HepG2 (cell line): ENCODE results near the gene PPM1H. TPM values are rescaled to one million over a fixed set of nuclear protein-coding genes. Genes with fewer than 3 reads are reported as not detected.

ENCODE experiments used
- AGO1 ChIP-seq: fragments of 200-400 bp; formaldehyde crosslinking; IDR thresholded peaks from 2 replicates; pipeline ENCODE4 v1.6.1; 2017; ENCODE audit warnings: mild to moderate bottlenecking, low read depth, low read length, moderate library complexity; ENCODE audit not compliant: poor library complexity, severe bottlenecking
- ARID2 ChIP-seq: sonication (generic); formaldehyde crosslinking; IDR thresholded peaks from 2 replicates; pipeline ENCODE4 v1.8.1; 2022; ENCODE audit warnings: mild to moderate bottlenecking, missing genetic modification reagents, borderline replicate concordance
- ERF ChIP-seq: IDR thresholded peaks from 2 replicates; pipeline ENCODE4 v1.6.1; 2018; ENCODE audit warnings: missing biosample characterization, missing genetic modification reagents
- HES4 ChIP-seq: sonication (generic); formaldehyde crosslinking; IDR thresholded peaks from 2 replicates; pipeline ENCODE4 v1.9.0; 2021; ENCODE audit warnings: mild to moderate bottlenecking, missing genetic modification reagents, borderline replicate concordance
- HMG20A ChIP-seq: IDR thresholded peaks from 2 replicates; pipeline ENCODE4 v1.6.1; 2016; ENCODE audit warnings: borderline replicate concordance
- KDM6A ChIP-seq: IDR thresholded peaks from 2 replicates; pipeline ENCODE4 v1.6.1; 2016; ENCODE audit warnings: low read depth
- MBNL3 ChIP-seq: fragments of 250-450 bp; sonication (Bioruptor Pico); conservative IDR thresholded peaks from 2 replicates; pipeline ENCODE4 v1.8.0; 2022; ENCODE audit warnings: mild to moderate bottlenecking, inconsistent platforms
- NR2F1 ChIP-seq, 2 experiments: fragments of 450-650 bp in 1 of 2; formaldehyde crosslinking in 1 of 2; IDR thresholded peaks; 2 replicates each; pipeline versions ENCODE4 v1.5.0 to v1.6.1; 2016 to 2020; ENCODE audit warnings: mild to moderate bottlenecking in 1 of 2, missing compliant biosample characterization in 1 of 2, missing genetic modification reagents in 1 of 2, moderate library complexity in 1 of 2
- RXRA ChIP-seq: sonication (generic); formaldehyde crosslinking; IDR thresholded peaks from 2 replicates; pipeline ENCODE4 v1.5.1; 2020; ENCODE audit warnings: missing genetic modification reagents
- SIX1 ChIP-seq: sonication (generic); formaldehyde crosslinking; IDR thresholded peaks from 2 replicates; pipeline ENCODE4 v1.4.0; 2020; ENCODE audit warnings: missing genetic modification reagents, borderline replicate concordance
- TFDP1 ChIP-seq: IDR thresholded peaks from 2 replicates; pipeline ENCODE4 v1.6.1; 2016; ENCODE audit warnings: missing compliant biosample characterization, missing genetic modification reagents, borderline replicate concordance
- ZEB1 ChIP-seq: IDR thresholded peaks from 2 replicates; pipeline ENCODE4 v1.6.1; 2012; ENCODE audit warnings: mild to moderate bottlenecking, low read depth, inconsistent platforms; ENCODE audit not compliant: insufficient replicate concordance
- ZKSCAN8 ChIP-seq: IDR thresholded peaks from 2 replicates; pipeline ENCODE4 v1.6.1; 2016; ENCODE audit warnings: borderline replicate concordance, missing genetic modification reagents, missing compliant biosample characterization
- ZNF180 ChIP-seq: sonication (generic); formaldehyde crosslinking; IDR thresholded peaks from 2 replicates; pipeline ENCODE4 v1.4.0; 2020; ENCODE audit warnings: low read depth, missing genetic modification reagents, borderline replicate concordance
- ZNF207 ChIP-seq: fragments of 450-650 bp; IDR thresholded peaks from 2 replicates; pipeline ENCODE4 v1.6.1; 2016; ENCODE audit warnings: antibody characterized with exemption, borderline replicate concordance
- ZNF225 ChIP-seq: sonication (generic); formaldehyde crosslinking; IDR thresholded peaks from 2 replicates; pipeline ENCODE4 v1.4.0; 2020; ENCODE audit warnings: mild to moderate bottlenecking, missing genetic modification reagents
- ZNF253 ChIP-seq: sonication (generic); formaldehyde crosslinking; IDR thresholded peaks from 2 replicates; pipeline ENCODE4 v1.8.0; 2022; ENCODE audit warnings: mild to moderate bottlenecking, missing genetic modification reagents, borderline replicate concordance
- ZNF317 ChIP-seq: sonication (generic); formaldehyde crosslinking; IDR thresholded peaks from 2 replicates; pipeline ENCODE4 v1.5.0; 2020; ENCODE audit warnings: mild to moderate bottlenecking, missing genetic modification reagents
- ZNF550 ChIP-seq: sonication (generic); formaldehyde crosslinking; IDR thresholded peaks from 2 replicates; pipeline ENCODE4 v1.4.0; 2020; ENCODE audit warnings: mild to moderate bottlenecking, missing genetic modification reagents, borderline replicate concordance
- ZNF605 ChIP-seq: sonication (generic); formaldehyde crosslinking; IDR thresholded peaks from 2 replicates; pipeline ENCODE4 v1.8.0; 2022; ENCODE audit warnings: mild to moderate bottlenecking, missing genetic modification reagents
- polyA plus RNA-seq, 8 experiments: library from polyadenylated mRNA; depleted of rRNA in 3 of 8; stranded (reverse) in 7 of 8; unstranded in 1 of 8; fragments of >200 nt; fragmentation: Illumina TruSeq in 4 of 8; extraction: Trizol in 4 of 8; gene quantifications; 2 replicates each; pipeline versions ENCODE4 v1.2.1 to v1.2.3, GENCODE V29; 2011 to 2016; ENCODE audit warnings: low read depth in 4 of 8, missing spikeins in 1 of 8, mixed read lengths in 1 of 8; ENCODE audit not compliant: insufficient read depth in 1 of 8
- total RNA-seq, 5 experiments: library from RNA; depleted of rRNA; stranded (reverse); fragments of >200 nt; fragmentation: Illumina TruSeq; extraction: Trizol; gene quantifications; 2 replicates each; pipeline ENCODE4 v1.2.3, GENCODE V29; 2016; ENCODE audit warnings: low read depth in 1 of 5
- TF ChIP-seq, protein P1 (sequence below): sonication (generic); formaldehyde crosslinking; conservative IDR thresholded peaks from 2 replicates; pipeline ENCODE4 v1.4.0; 2020; ENCODE audit warnings: missing genetic modification reagents
- TF ChIP-seq, protein P2 (sequence below): IDR thresholded peaks from 2 replicates; pipeline ENCODE4 v1.6.1; 2018; ENCODE audit warnings: missing genetic modification reagents, mild to moderate bottlenecking, missing compliant biosample characterization
- TF ChIP-seq, protein P3 (sequence below), 2 experiments: sonication (generic) in 1 of 2; formaldehyde crosslinking in 1 of 2; IDR thresholded peaks; 2 replicates each; pipeline versions ENCODE4 v1.4.0 to v1.6.1; 2018 to 2020; ENCODE audit warnings: missing genetic modification reagents in 2 of 2, borderline replicate concordance in 1 of 2, low read depth in 1 of 2, mild to moderate bottlenecking in 1 of 2, missing biosample characterization in 1 of 2

Gene PPM1H
- total and polyA plus RNA-seq, 2 of the 13 experiments (the other 11 are each of a cell fraction or from before 2014, with no cell fraction given) = 29.1 to 38.1 TPM

GRCh38 chr12:62899568-62900390, 35.2 kb downstream of the PPM1H start (continued):
- TF ChIP-seq NR2F1 (CRISPR knock-in tag; IDR thresholded peaks at IDR 0.05) = no peak
- no peak for TF ChIP-seq MBNL3 (CRISPR knock-in tag)
- TF ChIP-seq ZKSCAN8 = no peak
- TF ChIP-seq ZNF550 (CRISPR knock-in tag) = no peak
- TF ChIP-seq TFDP1 (CRISPR knock-in tag) = no peak
- TF ChIP-seq ZNF207 = no peak
- TF ChIP-seq AGO1 = no peak
- TF ChIP-seq ZEB1 = no peak
- peak; percentile 34; the same call in 1 of the 2 replicates for TF ChIP-seq SIX1
- no peak for TF ChIP-seq ZNF253 (CRISPR knock-in tag)
- TF ChIP-seq, protein P1, sequence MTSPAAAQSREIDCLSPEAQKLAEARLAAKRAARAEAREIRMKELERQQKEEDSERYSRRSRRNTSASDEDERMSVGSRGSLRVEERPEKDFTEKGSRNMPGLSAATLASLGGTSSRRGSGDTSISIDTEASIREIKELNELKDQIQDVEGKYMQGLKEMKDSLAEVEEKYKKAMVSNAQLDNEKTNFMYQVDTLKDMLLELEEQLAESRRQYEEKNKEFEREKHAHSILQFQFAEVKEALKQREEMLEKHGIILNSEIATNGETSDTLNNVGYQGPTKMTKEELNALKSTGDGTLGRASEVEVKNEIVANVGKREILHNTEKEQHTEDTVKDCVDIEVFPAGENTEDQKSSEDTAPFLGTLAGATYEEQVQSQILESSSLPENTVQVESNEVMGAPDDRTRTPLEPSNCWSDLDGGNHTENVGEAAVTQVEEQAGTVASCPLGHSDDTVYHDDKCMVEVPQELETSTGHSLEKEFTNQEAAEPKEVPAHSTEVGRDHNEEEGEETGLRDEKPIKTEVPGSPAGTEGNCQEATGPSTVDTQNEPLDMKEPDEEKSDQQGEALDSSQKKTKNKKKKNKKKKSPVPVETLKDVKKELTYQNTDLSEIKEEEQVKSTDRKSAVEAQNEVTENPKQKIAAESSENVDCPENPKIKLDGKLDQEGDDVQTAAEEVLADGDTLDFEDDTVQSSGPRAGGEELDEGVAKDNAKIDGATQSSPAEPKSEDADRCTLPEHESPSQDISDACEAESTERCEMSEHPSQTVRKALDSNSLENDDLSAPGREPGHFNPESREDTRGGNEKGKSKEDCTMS (CRISPR knock-in tag) = no peak
- peak; percentile 19; the same call in 1 of the 2 replicates for TF ChIP-seq ERF (CRISPR knock-in tag)
- TF ChIP-seq, protein P2, sequence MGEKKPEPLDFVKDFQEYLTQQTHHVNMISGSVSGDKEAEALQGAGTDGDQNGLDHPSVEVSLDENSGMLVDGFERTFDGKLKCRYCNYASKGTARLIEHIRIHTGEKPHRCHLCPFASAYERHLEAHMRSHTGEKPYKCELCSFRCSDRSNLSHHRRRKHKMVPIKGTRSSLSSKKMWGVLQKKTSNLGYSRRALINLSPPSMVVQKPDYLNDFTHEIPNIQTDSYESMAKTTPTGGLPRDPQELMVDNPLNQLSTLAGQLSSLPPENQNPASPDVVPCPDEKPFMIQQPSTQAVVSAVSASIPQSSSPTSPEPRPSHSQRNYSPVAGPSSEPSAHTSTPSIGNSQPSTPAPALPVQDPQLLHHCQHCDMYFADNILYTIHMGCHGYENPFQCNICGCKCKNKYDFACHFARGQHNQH (CRISPR knock-in tag) = 0 out of 2 replicates have a peak, but pooled peaks have one; percentile 24
- no peak; the same call in 1 of the 2 replicates for TF ChIP-seq HMG20A (CRISPR knock-in tag)
- no peak for TF ChIP-seq ARID2
- TF ChIP-seq RXRA = no peak
- no peak for TF ChIP-seq ZNF317 (CRISPR knock-in tag)
- TF ChIP-seq ZNF605 (CRISPR knock-in tag) = no peak
- TF ChIP-seq ZNF180 = no peak
- TF ChIP-seq KDM6A (CRISPR knock-in tag) = no peak
- TF ChIP-seq, protein P3, sequence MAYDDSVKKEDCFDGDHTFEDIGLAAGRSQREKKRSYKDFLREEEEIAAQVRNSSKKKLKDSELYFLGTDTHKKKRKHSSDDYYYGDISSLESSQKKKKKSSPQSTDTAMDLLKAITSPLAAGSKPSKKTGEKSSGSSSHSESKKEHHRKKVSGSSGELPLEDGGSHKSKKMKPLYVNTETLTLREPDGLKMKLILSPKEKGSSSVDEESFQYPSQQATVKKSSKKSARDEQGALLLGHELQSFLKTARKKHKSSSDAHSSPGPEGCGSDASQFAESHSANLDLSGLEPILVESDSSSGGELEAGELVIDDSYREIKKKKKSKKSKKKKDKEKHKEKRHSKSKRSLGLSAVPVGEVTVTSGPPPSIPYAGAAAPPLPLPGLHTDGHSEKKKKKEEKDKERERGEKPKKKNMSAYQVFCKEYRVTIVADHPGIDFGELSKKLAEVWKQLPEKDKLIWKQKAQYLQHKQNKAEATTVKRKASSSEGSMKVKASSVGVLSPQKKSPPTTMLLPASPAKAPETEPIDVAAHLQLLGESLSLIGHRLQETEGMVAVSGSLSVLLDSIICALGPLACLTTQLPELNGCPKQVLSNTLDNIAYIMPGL (CRISPR knock-in tag; IDR thresholded peaks at IDR 0.05; ENCODE audit: borderline replicate concordance in 1 of 2, low read depth in 1 of 2) = no peak; a peak in 1 of 4 replicates
- no peak for TF ChIP-seq ZNF225 (CRISPR knock-in tag)
- TF ChIP-seq HES4 (CRISPR knock-in tag) = no peak
